Osteocyte (in vitro differentiated cells): ENCODE measurements around the gene SNRPA. TPM values are rescaled to one million over a fixed set of nuclear protein-coding genes. Genes with fewer than 3 reads are reported as not detected.

Experiments used
- DNase-seq: peaks from one replicate; pipeline ENCODE4 v3.0.0; 2021; ENCODE audit warnings: mixed read lengths; ENCODE audit not compliant: unreplicated experiment; ENCODE audit errors: extremely low spot score
- H3K27ac Mint-ChIP-seq: one replicate; pipeline ENCODE4 v1.8.0; 2021; ENCODE audit warnings: mild to moderate bottlenecking, mixed read lengths; ENCODE audit not compliant: unreplicated experiment
- H3K27me3 Mint-ChIP-seq: one replicate; pipeline ENCODE4 v1.8.0; 2021; ENCODE audit warnings: mixed read lengths; ENCODE audit not compliant: unreplicated experiment
- H3K36me3 Mint-ChIP-seq: one replicate; pipeline ENCODE4 v1.8.0; 2021; ENCODE audit warnings: mixed read lengths; ENCODE audit not compliant: unreplicated experiment
- H3K4me1 Mint-ChIP-seq: one replicate; pipeline ENCODE4 v1.8.0; 2021; ENCODE audit warnings: mixed read lengths; ENCODE audit not compliant: unreplicated experiment
- H3K4me3 Mint-ChIP-seq: one replicate; pipeline ENCODE4 v1.8.0; 2021; ENCODE audit warnings: mild to moderate bottlenecking, moderate library complexity, mixed read lengths; ENCODE audit not compliant: unreplicated experiment
- H3K9me3 Mint-ChIP-seq: one replicate; pipeline ENCODE4 v1.8.0; 2021; ENCODE audit warnings: mixed read lengths; ENCODE audit not compliant: unreplicated experiment
- total RNA-seq: library from RNA; stranded (reverse); gene quantifications from 2 replicates; pipeline ENCODE4 v1.2.1, GENCODE V29; 2021
- TF ChIP-seq, protein P1 (sequence below): fragments of 200-600 bp; sonication (generic); IDR thresholded peaks from 2 replicates; pipeline ENCODE4 v1.5.0; 2021; ENCODE audit warnings: antibody characterized with exemption, mild to moderate bottlenecking, moderate library complexity

Gene SNRPA
- total RNA-seq, 1 donor from 2014 or later: 53.2 TPM

DNA sequence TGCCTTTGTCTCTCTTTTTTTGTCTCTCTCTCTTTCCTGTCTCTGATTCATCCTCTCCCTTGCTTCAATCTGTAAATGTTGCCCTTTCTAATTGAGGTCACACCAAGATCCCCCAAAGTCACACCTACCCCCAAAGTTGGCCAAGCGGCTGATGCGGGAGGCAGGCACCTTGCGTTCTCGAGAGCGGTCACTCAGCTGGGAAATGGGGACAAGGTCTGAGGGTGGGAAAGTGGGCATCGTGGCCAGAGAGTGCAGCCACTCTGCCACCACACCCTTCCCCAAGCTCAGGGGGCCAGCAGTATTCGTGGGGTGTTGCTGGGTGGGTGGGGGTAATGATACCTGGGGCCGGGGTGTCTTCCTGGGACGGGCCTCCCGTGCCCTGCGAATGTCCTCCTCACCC is 37.1 kb upstream of the SNRPA start:
- Mint-ChIP-seq H3K4me1 (peaks cover 36% of the 10 kb centered on the region), H3K36me3 (peaks cover 13% of the 10 kb centered on the region), H3K4me3 (peak overlapping the region; percentile 54), H3K27ac (peak overlapping the region; percentile 99), H3K27me3 (no peaks in the 10 kb centered on the region), H3K9me3 (no peaks in the 10 kb centered on the region)
- DNase-seq: no peak
- TF ChIP-seq, protein P1, sequence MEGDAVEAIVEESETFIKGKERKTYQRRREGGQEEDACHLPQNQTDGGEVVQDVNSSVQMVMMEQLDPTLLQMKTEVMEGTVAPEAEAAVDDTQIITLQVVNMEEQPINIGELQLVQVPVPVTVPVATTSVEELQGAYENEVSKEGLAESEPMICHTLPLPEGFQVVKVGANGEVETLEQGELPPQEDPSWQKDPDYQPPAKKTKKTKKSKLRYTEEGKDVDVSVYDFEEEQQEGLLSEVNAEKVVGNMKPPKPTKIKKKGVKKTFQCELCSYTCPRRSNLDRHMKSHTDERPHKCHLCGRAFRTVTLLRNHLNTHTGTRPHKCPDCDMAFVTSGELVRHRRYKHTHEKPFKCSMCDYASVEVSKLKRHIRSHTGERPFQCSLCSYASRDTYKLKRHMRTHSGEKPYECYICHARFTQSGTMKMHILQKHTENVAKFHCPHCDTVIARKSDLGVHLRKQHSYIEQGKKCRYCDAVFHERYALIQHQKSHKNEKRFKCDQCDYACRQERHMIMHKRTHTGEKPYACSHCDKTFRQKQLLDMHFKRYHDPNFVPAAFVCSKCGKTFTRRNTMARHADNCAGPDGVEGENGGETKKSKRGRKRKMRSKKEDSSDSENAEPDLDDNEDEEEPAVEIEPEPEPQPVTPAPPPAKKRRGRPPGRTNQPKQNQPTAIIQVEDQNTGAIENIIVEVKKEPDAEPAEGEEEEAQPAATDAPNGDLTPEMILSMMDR: no peak

DNA sequence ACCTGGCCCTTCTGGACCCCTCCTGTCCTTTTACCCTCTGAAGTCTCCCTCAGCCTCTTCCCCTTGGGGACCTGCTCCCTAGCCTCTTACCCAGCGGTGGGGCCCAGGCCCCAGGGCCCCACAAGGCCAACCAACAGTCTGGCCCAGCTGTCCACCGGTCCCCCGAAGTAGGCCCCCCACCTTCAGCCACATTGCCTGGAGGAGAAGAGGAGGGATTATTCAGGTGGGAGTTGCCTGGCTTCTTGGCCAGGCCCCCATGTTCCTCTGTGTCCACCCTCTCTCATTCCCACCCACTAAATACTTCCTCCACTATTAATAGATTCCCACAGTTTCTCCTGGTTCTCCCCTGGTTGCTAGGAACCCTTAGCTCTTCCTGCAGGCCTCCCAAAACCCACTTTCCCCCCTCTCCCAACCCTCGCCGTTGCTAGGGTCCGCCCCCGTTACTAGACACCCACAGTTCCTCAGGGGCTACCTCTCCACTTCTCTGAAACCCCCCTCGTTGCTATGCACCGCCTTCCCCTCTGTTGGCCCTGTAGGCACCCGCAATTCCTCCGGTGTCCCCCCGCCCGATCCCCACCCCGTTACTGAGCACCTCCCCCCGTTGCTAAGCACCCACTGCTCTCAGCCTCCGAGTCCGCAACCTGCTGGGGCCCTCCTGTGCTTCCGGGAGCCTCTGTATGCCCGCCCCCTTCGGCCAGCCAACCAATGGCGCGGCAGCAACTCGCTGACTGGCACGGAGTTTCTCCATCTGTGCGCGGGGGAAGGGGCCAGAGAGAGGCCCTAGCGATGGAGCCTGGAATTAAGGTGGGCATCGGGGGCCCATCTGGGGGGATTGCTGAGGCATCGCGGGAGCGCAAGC is 36.3 kb upstream of the SNRPA start:
- H3K27me3 Mint-ChIP-seq: no peaks in the 10 kb centered on the region
- H3K27ac Mint-ChIP-seq: peak overlapping the region; percentile 99
- TF ChIP-seq, protein P1: no peak
- peak; percentile 96 for DNase-seq
- H3K9me3 Mint-ChIP-seq: no peaks in the 10 kb centered on the region
- H3K4me1 Mint-ChIP-seq: peaks cover 43% of the 10 kb centered on the region
- H3K36me3 Mint-ChIP-seq: peaks cover 9% of the 10 kb centered on the region
- peak overlapping the region; percentile 86 for H3K4me3 Mint-ChIP-seq

DNA sequence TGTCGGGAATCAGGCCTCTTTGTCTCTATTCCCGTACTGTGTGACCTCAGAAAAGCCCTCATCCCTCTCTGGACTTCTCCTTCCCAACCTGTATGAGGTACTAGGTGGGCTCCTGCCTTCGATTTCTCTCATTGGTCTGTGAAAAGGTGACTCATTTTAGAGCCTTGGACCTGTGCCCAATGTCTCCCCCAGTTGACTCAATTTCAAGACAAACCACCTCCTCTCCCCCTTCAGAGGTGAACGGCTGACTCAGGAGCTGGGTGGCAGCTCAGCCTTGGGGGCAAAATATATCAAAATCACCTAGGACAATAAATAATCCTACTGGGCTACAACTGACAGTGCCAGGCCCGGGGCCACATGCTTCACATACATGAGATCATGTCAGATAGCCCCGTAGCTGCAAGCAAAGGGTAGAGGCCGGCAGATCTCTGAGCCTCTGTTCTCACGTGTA is 34.9 kb upstream of the SNRPA start:
- Mint-ChIP-seq H3K4me3 (peak overlapping the region; percentile 86), H3K27me3 (no peaks in the 10 kb centered on the region), H3K4me1 (peaks cover 57% of the 10 kb centered on the region), H3K9me3 (no peaks in the 10 kb centered on the region), H3K27ac (peak overlapping the region; percentile 99), H3K36me3 (peaks cover 11% of the 10 kb centered on the region)
- no peak for DNase-seq
- TF ChIP-seq, protein P1: no peak

DNA sequence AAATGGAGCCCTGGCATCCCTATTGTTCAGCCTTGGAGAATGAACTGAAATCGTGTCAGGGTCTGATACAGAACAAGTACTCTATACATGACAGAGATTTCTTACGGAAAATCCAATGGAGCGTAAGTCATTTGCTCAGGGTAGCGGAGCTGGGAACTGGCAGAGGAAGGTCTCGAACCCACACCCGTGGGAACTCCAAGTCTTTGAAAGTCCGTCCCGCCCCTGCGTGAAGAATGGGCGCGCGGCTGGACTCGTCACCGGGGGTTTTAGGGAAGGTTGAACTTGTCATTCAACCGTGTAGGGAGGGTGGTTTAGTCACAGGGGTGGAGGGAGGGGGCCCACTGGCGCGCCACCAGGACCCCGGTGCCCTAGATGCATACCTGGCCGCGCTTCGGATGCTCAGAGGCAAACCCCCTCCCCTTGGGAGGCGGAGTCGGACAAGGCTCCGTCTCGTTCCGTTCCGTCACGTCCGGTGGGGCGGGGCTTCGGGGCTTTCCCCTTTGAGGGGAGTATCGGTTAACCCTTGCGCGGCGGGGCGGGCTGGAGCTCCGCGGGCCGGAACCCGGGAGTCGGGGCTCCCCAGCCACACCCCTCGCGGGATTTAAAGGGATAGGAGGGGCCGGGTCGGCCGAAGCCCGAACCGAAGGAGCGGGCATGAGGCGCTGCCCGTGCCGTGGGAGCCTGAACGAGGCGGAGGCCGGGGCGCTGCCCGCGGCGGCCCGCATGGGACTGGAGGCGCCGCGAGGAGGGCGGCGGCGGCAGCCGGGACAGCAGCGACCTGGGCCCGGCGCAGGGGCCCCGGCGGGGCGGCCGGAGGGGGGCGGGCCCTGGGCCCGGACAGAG is 34.3 kb upstream of the SNRPA start, which contains the start of the genes COQ8B and ITPKC:
TSS of gene COQ8B (minus strand) at position 405 of the 843 bp plus-strand sequence. CDS start 2,254 bp downstream, outside the sequence.
TSS of gene ITPKC (plus strand) at position 631 of the 843 bp plus-strand sequence. CDS start at position 655, 24 bp downstream.
- H3K36me3 Mint-ChIP-seq: peaks cover 10% of the 10 kb centered on the region
- peak within 1 kb of the TSS; percentile 90 for H3K4me3 Mint-ChIP-seq
- H3K9me3 Mint-ChIP-seq: no peaks in the 10 kb centered on the region
- H3K4me1 Mint-ChIP-seq: peaks cover 58% of the 10 kb centered on the region
- peak; percentile 99 for DNase-seq
- TF ChIP-seq, protein P1: peak; percentile 32
- peak within 1 kb of the TSS; percentile 99 for H3K27ac Mint-ChIP-seq
- no peaks in the 10 kb centered on the region for H3K27me3 Mint-ChIP-seq
